Raji (cell line): ENCODE measurements around the gene HMCN1.

Source experiments
- POLR2A ChIP-seq: IDR thresholded peaks from 2 replicates; pipeline ENCODE4 v1.6.1; 2011; ENCODE audit warnings: low read depth, low read length, control low read depth; ENCODE audit not compliant: insufficient read depth

Gene HMCN1

DNA sequence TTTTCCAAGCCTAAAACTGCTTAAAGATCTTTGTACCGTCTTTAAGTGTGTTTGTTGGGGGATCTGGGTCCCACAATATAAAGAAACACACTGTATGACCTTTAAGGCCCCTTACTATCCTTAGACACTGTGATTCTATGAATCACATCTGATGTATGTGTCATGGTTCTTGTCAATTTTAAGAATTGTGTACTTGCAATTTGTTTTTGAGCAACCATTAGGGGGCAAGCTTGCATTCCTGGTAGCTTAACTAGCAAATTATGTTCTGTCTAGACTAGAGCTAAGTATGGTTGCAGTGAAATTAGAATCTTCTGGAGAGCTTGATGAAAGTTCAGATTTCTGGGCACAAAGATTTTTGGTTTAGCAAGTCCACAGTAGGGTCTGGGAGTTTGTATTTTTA is 421.4 kb downstream of the HMCN1 start:
- TF ChIP-seq POLR2A, result no peak

DNA sequence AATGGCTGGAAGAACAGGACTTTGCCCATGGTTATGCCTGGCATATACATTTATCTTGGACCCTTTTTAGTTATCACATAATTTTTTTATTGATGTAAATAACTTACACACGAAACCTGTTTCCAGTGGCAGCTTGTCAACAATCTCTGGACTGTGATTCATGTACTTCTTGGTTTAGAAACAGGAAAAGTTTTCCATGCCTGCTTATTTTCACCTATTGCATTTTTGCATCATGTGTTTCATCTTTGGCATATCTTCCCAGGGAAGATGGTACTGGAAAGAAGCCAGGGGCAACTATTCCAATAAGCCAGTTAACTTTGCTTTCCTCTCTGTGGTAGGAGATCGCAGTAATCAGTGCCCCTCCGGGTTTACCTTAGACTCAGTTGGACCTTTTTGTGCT is 430.6 kb downstream of the HMCN1 start:
- TF ChIP-seq POLR2A, result no peak

GRCh38 chr1:186165303-186165702 is 431.1 kb downstream of the HMCN1 start:
- TF ChIP-seq POLR2A, result no peak

DNA sequence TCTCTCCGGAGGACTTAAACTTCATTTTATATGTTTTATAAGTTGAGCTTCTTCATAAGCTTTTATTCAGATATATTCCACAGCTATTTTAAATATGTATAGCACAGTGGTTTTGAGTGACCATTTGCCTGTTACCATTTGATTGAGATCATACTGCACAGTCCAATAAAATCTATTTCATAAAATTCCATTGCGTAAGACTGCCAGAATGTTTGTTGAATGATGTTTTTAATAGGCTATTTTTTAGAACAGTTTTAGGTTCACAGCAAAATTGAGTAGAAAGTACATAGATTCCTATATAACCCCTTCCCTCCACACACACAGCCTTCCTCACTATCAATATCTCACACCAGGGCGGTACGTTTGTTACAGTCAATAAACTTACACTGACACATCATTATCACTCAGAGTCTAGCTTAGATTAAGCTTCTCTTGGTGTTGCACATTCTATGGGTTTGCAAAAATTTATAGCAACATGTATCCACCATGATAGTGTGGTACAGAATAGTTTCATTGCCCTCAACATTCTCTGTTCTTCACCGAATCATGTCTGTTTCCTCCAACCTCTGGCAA is 433.0 kb downstream of the HMCN1 start:
- no peak for TF ChIP-seq POLR2A

DNA sequence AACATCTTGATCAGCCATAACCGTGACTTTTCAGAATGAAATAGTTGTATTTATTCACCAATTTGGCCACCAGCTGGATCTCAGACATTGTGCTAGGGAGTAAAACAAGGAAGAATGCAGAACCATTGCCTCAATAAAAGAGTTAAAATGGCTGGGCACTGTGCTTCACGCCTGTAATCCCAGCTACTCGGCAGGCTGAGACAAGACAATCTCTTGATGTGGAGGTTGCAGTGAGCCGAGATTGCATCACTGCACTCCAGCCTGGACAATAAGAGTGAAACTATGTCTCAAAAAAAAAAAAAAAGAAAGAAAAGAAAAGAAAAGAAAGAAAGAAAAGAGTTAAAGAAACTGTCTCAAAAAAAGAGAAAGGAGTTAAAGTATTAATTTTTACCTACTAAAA is 441.4 kb downstream of the HMCN1 start:
- TF ChIP-seq POLR2A, result no peak

DNA sequence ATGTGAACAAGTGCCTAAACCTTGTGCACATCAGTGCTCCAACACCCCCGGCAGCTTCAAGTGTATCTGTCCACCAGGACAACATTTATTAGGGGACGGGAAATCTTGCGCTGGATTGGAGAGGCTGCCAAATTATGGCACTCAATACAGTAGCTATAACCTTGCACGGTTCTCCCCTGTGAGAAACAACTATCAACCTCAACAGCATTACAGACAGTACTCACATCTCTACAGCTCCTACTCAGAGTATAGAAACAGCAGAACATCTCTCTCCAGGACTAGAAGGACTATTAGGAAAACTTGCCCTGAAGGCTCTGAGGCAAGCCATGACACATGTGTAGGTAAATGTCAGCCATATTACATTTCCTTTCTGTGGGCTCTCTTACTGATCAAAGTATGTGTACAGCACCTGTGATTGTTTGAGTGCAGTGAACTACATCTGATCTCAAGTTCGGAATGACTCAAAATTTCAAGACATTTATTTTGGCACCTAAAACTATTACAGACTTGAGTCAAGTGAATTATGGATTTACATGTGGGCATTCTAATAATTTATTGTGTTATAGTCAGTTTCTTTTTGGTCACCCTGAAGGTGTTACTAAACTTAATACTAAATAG is 444.3 kb downstream of the HMCN1 start:
- TF ChIP-seq POLR2A, result no peak

DNA sequence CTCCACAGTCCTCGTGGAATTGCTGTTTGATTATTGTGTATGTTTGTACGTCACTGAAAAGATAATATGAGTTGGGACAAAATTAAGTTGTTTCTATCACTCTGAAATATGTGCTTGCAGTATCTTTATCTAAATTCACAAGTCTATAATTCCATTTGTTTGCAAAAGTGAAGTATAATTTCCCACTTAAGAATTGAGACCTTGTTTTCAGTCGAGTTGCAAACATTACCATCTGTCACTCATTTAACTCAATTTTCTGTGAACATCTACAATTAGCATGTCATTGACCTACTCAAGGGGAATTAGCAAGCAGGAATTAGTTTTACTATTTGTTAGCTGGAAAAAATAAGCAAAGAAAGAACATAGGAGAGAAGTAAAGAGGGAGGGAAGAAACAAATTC is 445.0 kb downstream of the HMCN1 start:
- no peak for TF ChIP-seq POLR2A

DNA sequence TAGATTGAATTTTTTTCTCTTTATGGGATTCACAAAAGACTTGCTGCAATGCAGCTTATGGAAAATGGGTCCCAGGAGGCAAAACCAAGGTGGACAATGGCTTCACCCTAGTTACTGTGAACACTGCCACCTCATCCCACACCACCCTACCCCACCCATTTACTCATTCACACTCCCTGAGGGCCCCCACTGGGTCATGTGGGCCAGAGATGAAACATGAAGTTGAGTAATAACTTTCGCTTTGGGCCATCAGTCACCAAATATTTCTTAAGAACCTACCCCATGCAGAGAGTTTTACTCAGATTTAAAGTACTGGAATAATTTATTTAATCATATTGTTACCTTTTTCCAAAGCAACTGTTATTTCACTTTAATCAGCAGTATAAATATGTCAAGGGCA is 449.0 kb downstream of the HMCN1 start:
- no peak for TF ChIP-seq POLR2A

DNA sequence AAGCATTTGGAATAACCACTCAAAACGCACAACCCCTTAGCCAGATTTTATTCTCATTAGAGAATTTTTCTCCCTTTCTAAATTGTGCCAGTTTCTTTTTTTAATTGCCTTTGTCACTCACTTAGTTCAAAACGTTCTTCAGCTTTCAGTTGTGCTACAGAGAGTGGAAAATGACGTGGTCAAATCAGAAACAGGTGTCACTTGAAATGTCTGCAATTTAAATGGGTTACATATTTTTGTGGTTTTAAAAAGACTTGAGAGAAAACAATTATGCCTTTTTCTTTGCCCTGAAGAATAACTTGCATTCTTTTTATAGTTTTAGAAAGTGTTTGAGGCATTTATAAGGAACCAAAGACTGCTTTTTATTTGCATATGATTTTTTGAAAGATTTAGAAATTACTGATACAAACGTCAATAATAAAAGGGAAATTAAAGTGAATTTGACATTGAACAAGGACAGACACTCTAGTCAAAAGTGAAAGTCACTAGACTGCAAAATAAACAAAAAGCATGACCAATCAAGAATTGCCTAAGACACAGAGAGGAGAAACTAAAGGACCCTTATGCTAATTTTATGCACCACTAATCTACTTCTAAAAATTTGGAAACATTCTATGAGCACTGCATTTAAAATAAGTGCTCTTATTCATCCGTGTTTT is 449.9 kb downstream of the HMCN1 start:
- TF ChIP-seq POLR2A, result no peak

DNA sequence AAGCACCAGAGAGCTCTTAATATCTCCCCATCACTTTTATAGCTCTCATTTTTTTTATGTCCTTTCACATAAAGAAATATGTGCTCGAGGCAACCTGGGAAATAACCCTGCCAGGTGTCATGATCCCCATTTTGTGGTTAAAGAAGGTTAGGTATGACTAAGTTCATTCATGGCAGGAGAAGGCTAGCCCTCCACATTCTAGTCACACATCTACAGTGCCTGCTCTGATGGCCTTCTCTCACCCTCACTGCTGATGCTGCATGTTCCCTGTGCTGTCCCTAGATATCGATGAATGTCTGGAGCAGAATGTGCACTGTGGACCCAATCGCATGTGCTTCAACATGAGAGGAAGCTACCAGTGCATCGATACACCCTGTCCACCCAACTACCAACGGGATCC is 453.4 kb downstream of the HMCN1 start:
- no peak for TF ChIP-seq POLR2A

GRCh38 chr1:186188004-186188539 is 453.9 kb downstream of the HMCN1 start:
- no peak for TF ChIP-seq POLR2A

- TF ChIP-seq POLR2A, result no peak
Observed at GRCh38 chr1:186188736-186189135, 454.5 kb downstream of the HMCN1 start.

DNA sequence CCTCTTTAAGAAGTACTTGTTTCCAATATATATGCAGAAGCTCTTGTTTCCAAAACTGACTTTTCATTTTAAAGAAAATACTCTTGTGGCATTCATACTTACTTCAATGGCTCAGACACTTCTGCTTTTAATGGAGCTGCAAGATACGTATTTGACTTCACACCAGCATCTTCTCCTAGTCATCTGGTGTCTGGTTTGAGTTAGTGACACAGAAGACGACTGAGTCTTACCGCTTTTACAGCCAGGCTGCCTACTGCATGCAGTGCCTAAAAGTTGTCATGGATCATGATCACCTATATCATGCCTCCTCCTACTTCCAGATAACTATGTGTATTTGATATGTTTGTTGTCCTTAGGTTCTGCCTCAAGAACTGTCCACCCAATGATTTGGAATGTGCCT is 455.0 kb downstream of the HMCN1 start:
- TF ChIP-seq POLR2A, result no peak

DNA sequence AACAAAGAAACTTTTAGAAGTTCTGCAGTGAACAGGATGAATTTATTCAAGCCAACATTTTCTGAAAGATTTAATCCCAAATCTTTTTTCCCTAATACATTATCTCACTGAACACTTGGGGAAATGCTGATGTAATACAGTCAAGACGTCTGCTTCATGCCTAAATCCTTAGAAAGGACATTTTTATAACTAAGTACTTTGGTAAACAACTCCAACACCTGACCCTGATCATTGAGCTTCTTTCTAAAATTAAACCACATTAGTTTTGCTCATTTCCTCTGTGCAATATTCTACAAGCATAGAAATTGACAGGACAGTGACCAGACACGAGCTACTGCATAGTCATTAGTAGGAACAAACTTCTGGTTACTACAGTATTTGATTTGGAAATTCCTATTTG is 457.3 kb downstream of the HMCN1 start:
- TF ChIP-seq POLR2A, result no peak

DNA sequence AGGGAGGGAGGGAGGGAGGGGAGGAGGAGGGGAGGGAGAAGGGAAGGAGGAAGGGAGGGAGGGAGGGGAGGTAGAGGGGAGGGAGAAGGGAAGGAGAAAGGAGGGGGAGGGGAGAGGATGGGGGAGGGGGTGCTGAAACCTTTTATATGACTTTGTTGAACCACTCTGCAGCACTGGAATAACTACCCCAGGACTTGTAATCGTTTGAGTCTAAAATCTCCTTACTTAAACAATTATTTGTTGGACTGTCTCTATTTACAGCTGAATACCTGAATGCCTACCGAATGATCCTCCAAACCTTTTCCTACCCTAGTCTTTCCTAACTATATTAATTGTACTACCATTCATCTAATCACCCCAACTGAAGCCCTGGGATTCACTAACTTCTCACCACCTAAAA is 459.0 kb downstream of the HMCN1 start:
- no peak for TF ChIP-seq POLR2A

- TF ChIP-seq POLR2A, result no peak
Observed at GRCh38 chr1:186194107-186194756, 460.0 kb downstream of the HMCN1 start.
